AG10803 (cell line): ENCODE results near the gene CECR2.

Experiments
- DNase-seq: peaks from one replicate; pipeline ENCODE4 v3.0.0; 2010; ENCODE audit warnings: low read depth
- H3K4me3 ChIP-seq: 2 replicates; pipeline ENCODE4 v1.5.1; 2011; ENCODE audit warnings: mild to moderate bottlenecking, low read length, control low read depth
- CTCF ChIP-seq: conservative IDR thresholded peaks from 2 replicates; pipeline ENCODE4 v1.5.1; 2011; ENCODE audit warnings: mild to moderate bottlenecking, low read length, control low read depth, inconsistent platforms

CECR2 gene

GRCh38 chr22:17373855-17374254, 4.6 kb downstream of the CECR2 start:
- DNase-seq = no peak
- no peak for TF ChIP-seq CTCF
- no peak overlapping the region for H3K4me3 ChIP-seq

GRCh38 chr22:17375914-17376614, 6.8 kb downstream of the CECR2 start:
- DNase-seq = no peak
- no peak for TF ChIP-seq CTCF
- H3K4me3 ChIP-seq = no peak overlapping the region

- DNase-seq = no peak
- TF ChIP-seq CTCF = no peak
- H3K4me3 ChIP-seq = no peak overlapping the region
These were observed 7.7 kb downstream of the CECR2 start for GRCh38 chr22:17376950-17377349.

- no peak for TF ChIP-seq CTCF
- H3K4me3 ChIP-seq = no peak overlapping the region
- DNase-seq = no peak
These were observed 10.7 kb downstream of the CECR2 start for GRCh38 chr22:17379944-17380343.

- no peak overlapping the region for H3K4me3 ChIP-seq
- TF ChIP-seq CTCF = no peak
- no peak for DNase-seq
These were observed 11.3 kb downstream of the CECR2 start for GRCh38 chr22:17380359-17381087.

- no peak for TF ChIP-seq CTCF
- no peak overlapping the region for H3K4me3 ChIP-seq
- DNase-seq = no peak
These were observed 12.1 kb downstream of the CECR2 start for GRCh38 chr22:17381192-17381913.
